ENCODE measurements around the gene KRTAP1-1. TPM values are rescaled to one million over a fixed set of nuclear protein-coding genes. Genes with fewer than 3 reads are reported as not detected.
"Not testable (repeated sequence)": the region's sequence is repeated elsewhere in the genome, so short reads cannot be mapped to it uniquely, and the experiment has no call there.

The KRTAP1-1 gene
- not detected for total RNA-seq
- long read RNA-seq = 0 reads

- DNase-seq; ATAC-seq; intact Hi-C loops (cut with micrococcal nuclease): not testable (repeated sequence)
These were observed at the start of gene KRTAP1-1 for GRCh38 chr17:41040783-41041571. KRTAP1-1 (minus strand) TSS chr17:41041450; CDS start chr17:41041397, 53 bp downstream.

- intact Hi-C loops (cut with micrococcal nuclease); ATAC-seq; DNase-seq: not testable (repeated sequence)
These were observed 47.6 kb upstream of the KRTAP1-1 start for GRCh38 chr17:41088760-41089352.

GRCh38 chr17:41084100-41084856 lies 43.0 kb upstream of the KRTAP1-1 start, which contains the start of gene KRTAP4-7:
KRTAP4-7 (plus strand) TSS chr17:41084150; CDS start chr17:41084207, 57 bp downstream.
- intact Hi-C loops (cut with micrococcal nuclease); DNase-seq; ATAC-seq: not testable (repeated sequence)

GRCh38 chr17:41083427-41083826 lies 42.2 kb upstream of the KRTAP1-1 start:
- DNase-seq; intact Hi-C loops (cut with micrococcal nuclease); ATAC-seq: not testable (repeated sequence)

GRCh38 chr17:41082626-41083025 lies 41.4 kb upstream of the KRTAP1-1 start:
- no peak for DNase-seq
- no peak for ATAC-seq
- intact Hi-C loops (cut with micrococcal nuclease) = no loop called here

GRCh38 chr17:41076788-41077187 lies 35.5 kb upstream of the KRTAP1-1 start:
- no peak for ATAC-seq
- DNase-seq = no peak
- intact Hi-C loops (cut with micrococcal nuclease) = no loop called here

GRCh38 chr17:41073676-41074075 lies 32.4 kb upstream of the KRTAP1-1 start:
- DNase-seq (no peak), ATAC-seq (no peak)
- intact Hi-C loops (cut with micrococcal nuclease) = no loop called here

- intact Hi-C loops (cut with micrococcal nuclease) = no loop called here
- ATAC-seq (no peak), DNase-seq (no peak)
These were observed 30.5 kb upstream of the KRTAP1-1 start for GRCh38 chr17:41071606-41072360.

- intact Hi-C loops (cut with micrococcal nuclease) = no loop called here
- DNase-seq = no peak
- no peak for ATAC-seq
These were observed 27.8 kb upstream of the KRTAP1-1 start for GRCh38 chr17:41069031-41069430.

GRCh38 chr17:41067281-41067680 lies 26.0 kb upstream of the KRTAP1-1 start:
- intact Hi-C loops (cut with micrococcal nuclease) = no loop called here
- no peak for ATAC-seq

GRCh38 chr17:41065829-41066624 lies 24.8 kb upstream of the KRTAP1-1 start, which contains the start of gene KRTAP2-4:
KRTAP2-4 (minus strand) TSS chr17:41065879; CDS start chr17:41065845, 34 bp downstream.
- intact Hi-C loops (cut with micrococcal nuclease) = no loop called here
- ATAC-seq (no peak), DNase-seq (no peak)

More at GRCh38 chr17:41067281-41067680, 26.0 kb upstream of the KRTAP1-1 start:
- DNase-seq = no peak

GRCh38 chr17:41065016-41065689 lies 23.9 kb upstream of the KRTAP1-1 start:
- ATAC-seq; intact Hi-C loops (cut with micrococcal nuclease): not testable (repeated sequence)

GRCh38 chr17:41064301-41064700 lies 23.1 kb upstream of the KRTAP1-1 start:
- intact Hi-C loops (cut with micrococcal nuclease) = no loop called here
- ATAC-seq (no peak), DNase-seq (no peak)

More at GRCh38 chr17:41065016-41065689, 23.9 kb upstream of the KRTAP1-1 start:
- not testable (repeated sequence) for DNase-seq

- DNase-seq (no peak), ATAC-seq (no peak)
- intact Hi-C loops (cut with micrococcal nuclease) = no loop called here
These were observed 22.2 kb upstream of the KRTAP1-1 start for GRCh38 chr17:41063449-41063848.

- intact Hi-C loops (cut with micrococcal nuclease) = no loop called here
- no peak for ATAC-seq
- no peak for DNase-seq
These were observed 20.7 kb upstream of the KRTAP1-1 start for GRCh38 chr17:41061964-41062363.

- intact Hi-C loops (cut with micrococcal nuclease) = no loop called here
- ATAC-seq (no peak), DNase-seq (no peak)
These were observed 18.9 kb upstream of the KRTAP1-1 start, which contains the start of gene KRTAP2-3 for GRCh38 chr17:41060052-41060604. KRTAP2-3 (minus strand) TSS chr17:41060114; CDS start chr17:41060050, 64 bp downstream.
